HG02973 (cell line): Measurements from ENCODE around the gene GORASP2.

Experiments
- ATAC-seq: cut with Tn5 transposase; IDR thresholded peaks from one replicate; pipeline ENCODE4 v1.9.1; 2021; ENCODE audit warnings: moderate library complexity; ENCODE audit not compliant: unreplicated experiment

Gene GORASP2

GRCh38 chr2:170991398-170992182, 62.5 kb downstream of the GORASP2 start:
- ATAC-seq = no peak

- no peak for ATAC-seq
Observed at GRCh38 chr2:170996316-170996715, 67.3 kb downstream of the GORASP2 start.

GRCh38 chr2:170997893-170998597, 69.0 kb downstream of the GORASP2 start:
- ATAC-seq = no peak

- no peak for ATAC-seq
Observed at GRCh38 chr2:170999654-171000053, 70.6 kb downstream of the GORASP2 start.

GRCh38 chr2:171004363-171004762, 75.3 kb downstream of the GORASP2 start:
- ATAC-seq = no peak

GRCh38 chr2:171004833-171005232, 75.8 kb downstream of the GORASP2 start:
- no peak for ATAC-seq

- no peak for ATAC-seq
Observed at GRCh38 chr2:171008550-171009205, 79.6 kb downstream of the GORASP2 start.

GRCh38 chr2:171009386-171009785, 80.3 kb downstream of the GORASP2 start:
- no peak for ATAC-seq

GRCh38 chr2:171013851-171014250, 84.8 kb downstream of the GORASP2 start:
- ATAC-seq = no peak

GRCh38 chr2:171016125-171016524, 87.1 kb downstream of the GORASP2 start:
- no peak for ATAC-seq
